Ovary (tissue), 9 donors: Measurements from ENCODE around the gene SLC16A3. TPM values are rescaled to one million over a fixed set of nuclear protein-coding genes. Genes with fewer than 3 reads are reported as not detected.

Source experiments
- DNase-seq, 5 donors: peaks; one replicate each; pipeline ENCODE4 v3.0.0-alpha.2; 2019 to 2020
- H3K27ac ChIP-seq, 2 donors: fragments of 200-600 bp; one replicate each; pipeline versions ENCODE4 v1.5.1 to v1.8.0; 2019 to 2022
- H3K27me3 ChIP-seq: fragments of 200-600 bp; one replicate; pipeline ENCODE4 v1.8.0; 2022
- H3K36me3 ChIP-seq: fragments of 200-600 bp; sonication (generic); one replicate; pipeline ENCODE4 v1.5.1; 2019
- H3K4me1 ChIP-seq: one replicate; pipeline ENCODE4 v1.8.1; 2013; ENCODE audit warnings: mild to moderate bottlenecking, moderate library complexity; ENCODE audit not compliant: insufficient read depth
- H3K4me3 ChIP-seq: fragments of 200-600 bp; sonication (generic); one replicate; pipeline ENCODE4 v1.5.1; 2017
- H3K9me3 ChIP-seq, 2 donors: fragments of 200-600 bp in 1 of 2; sonication (generic) in 1 of 2; one replicate each; pipeline versions ENCODE4 v1.5.1 to v1.8.1; 2013 to 2019; ENCODE audit warnings: mild to moderate bottlenecking in 1 of 2, moderate library complexity in 1 of 2
- CTCF ChIP-seq, 3 donors: fragments of 450-650 bp in 2 of 3; fragments of 200-600 bp in 1 of 3; IDR thresholded peaks; one replicate each; pipeline versions ENCODE4 v1.5.1 to v1.8.0; 2016 to 2022; ENCODE audit warnings: antibody characterized with exemption in 3 of 3, mild to moderate bottlenecking in 1 of 3
- EP300 ChIP-seq: sonication (generic); formaldehyde crosslinking; IDR thresholded peaks from one replicate; pipeline ENCODE4 v1.6.1; 2017; ENCODE audit warnings: antibody characterized with exemption
- POLR2A ChIP-seq: fragments of 450-650 bp; IDR thresholded peaks from one replicate; pipeline ENCODE4 v1.6.1; 2017; ENCODE audit warnings: antibody characterized with exemption, mild to moderate bottlenecking, moderate library complexity
- WGBS, 3 donors: extraction: QIAGEN DNeasy Blood & Tissue Kit in 1 of 3; methylation state at CpG; one replicate each; pipeline versions ENCODE4 v1.1.5 to v1.1.7; 2013 to 2017; 5-methylcytosine and 5-hydroxymethylcytosine counted together
- intact Hi-C, 4 donors: fragments of 100-400 bp; cut with DNase I; formaldehyde crosslinking; loops; one replicate each; pipeline versions ENCODE4 v1.11.0 to v1.15.1; 2022 to 2023
- polyA plus RNA-seq, 2 donors: library from polyadenylated mRNA; stranded (reverse); fragments of 200-250 nt in 1 of 2; fragments of 350-450 nt in 1 of 2; fragmentation: Illumina TruSeq in 1 of 2; extraction: RNeasy Lipid Tissue Mini Kit (QIAGEN cat#74804) in 1 of 2; gene quantifications; one replicate each; pipeline ENCODE4 v1.2.3, GENCODE V29; 2013 to 2014
- total RNA-seq, 7 donors: library from RNA; depleted of rRNA in 2 of 7; stranded (reverse); fragments of >200 nt in 2 of 7; fragmentation: NEBNext Ultra II Directional in 3 of 7; extraction: Animal tissue kit (Norgen Biotek cat#: 25700) in 3 of 7; gene quantifications; one replicate each; pipeline versions ENCODE4 v1.1.0 to v1.2.4, GENCODE V29; 2016 to 2023
- donor health status: DM: no; HTN: no; CAD: no; lungs with moderate emphysema.
- donor health status: DM: no; HTN: no; CAD: no.
- donor health status: Bipolar disorder and iron deficiency.
- donor health status: DM: yes; HTN: yes; CAD: no.
- donor health status: DM: no; HTN: no; CAD: no.
- donor health status: DM: yes; HTN: yes; CAD: no.

The SLC16A3 gene
- total and polyA plus RNA-seq, 9 donors = 3.5 to 23.2 (median 15.8) TPM

GRCh38 chr17:82199496-82199895 is 29.3 kb upstream of the SLC16A3 start:
- WGBS, 3 donors = 89 to 91% (median 90%) methylated on average over 12 of the region's 12 CpGs
- H3K27ac ChIP-seq = no peak overlapping the region
- TF ChIP-seq EP300 (no peak), POLR2A (no peak), CTCF (IDR thresholded peaks at IDR 0.05) (no peak)
- intact Hi-C loops = no loop called here
- H3K9me3 ChIP-seq = no peaks in the 10 kb centered on the region
- no peaks in the 10 kb centered on the region for H3K36me3 ChIP-seq
- H3K27me3 ChIP-seq = no peaks in the 10 kb centered on the region
- no peaks in the 10 kb centered on the region for H3K4me1 ChIP-seq
- no peak overlapping the region for H3K4me3 ChIP-seq
- no peak for DNase-seq

- H3K9me3 ChIP-seq = no peaks in the 10 kb centered on the region
- H3K4me1 ChIP-seq = no peaks in the 10 kb centered on the region
- 91 to 94% (median 91%) methylated on average over 17 of the region's 17 CpGs for WGBS, 3 donors
- intact Hi-C loops = loop anchor here in 1 of 4 donors (5.0 kb wide), 1 partner anchor 122 kb away; no protein-coding TSS in a partner anchor
- TF ChIP-seq POLR2A = no peak
- no peak for TF ChIP-seq EP300
- no peak for TF ChIP-seq CTCF (IDR thresholded peaks at IDR 0.05)
- no peaks in the 10 kb centered on the region for H3K27me3 ChIP-seq
- no peak overlapping the region for H3K4me3 ChIP-seq
- H3K27ac ChIP-seq = no peak overlapping the region
- H3K36me3 ChIP-seq = no peaks in the 10 kb centered on the region
- DNase-seq = no peak
Observed at GRCh38 chr17:82200135-82200534, 28.7 kb upstream of the SLC16A3 start.

- no peaks in the 10 kb centered on the region for H3K27me3 ChIP-seq
- no peak for TF ChIP-seq CTCF (IDR thresholded peaks at IDR 0.05)
- no peak for TF ChIP-seq EP300
- TF ChIP-seq POLR2A = no peak
- 82 to 87% (median 86%) methylated on average over 13 of the region's 13 CpGs for WGBS, 3 donors
- H3K4me3 ChIP-seq = no peak overlapping the region
- H3K36me3 ChIP-seq = no peaks in the 10 kb centered on the region
- intact Hi-C loops = loop anchor here in 1 of 4 donors (5.0 kb wide), 1 partner anchor 121 kb away; no protein-coding TSS in a partner anchor
- H3K9me3 ChIP-seq = no peaks in the 10 kb centered on the region
- H3K27ac ChIP-seq = no peak overlapping the region
- H3K4me1 ChIP-seq = peaks cover 2% of the 10 kb centered on the region
- no peak for DNase-seq
Observed at GRCh38 chr17:82200743-82201497, 27.9 kb upstream of the SLC16A3 start.

GRCh38 chr17:82201498-82201910 is 27.3 kb upstream of the SLC16A3 start:
- no peak overlapping the region for H3K27ac ChIP-seq
- peaks cover 2% of the 10 kb centered on the region for H3K4me1 ChIP-seq
- H3K36me3 ChIP-seq = no peaks in the 10 kb centered on the region
- H3K27me3 ChIP-seq = no peaks in the 10 kb centered on the region
- TF ChIP-seq EP300 (no peak), POLR2A (no peak), CTCF (IDR thresholded peaks at IDR 0.05) (no peak)
- H3K4me3 ChIP-seq = no peak overlapping the region
- no peak for DNase-seq
- H3K9me3 ChIP-seq = no peaks in the 10 kb centered on the region
- intact Hi-C loops = loop anchor here in 1 of 4 donors (5.0 kb wide), 1 partner anchor 121 kb away; no protein-coding TSS in a partner anchor
- 71 to 87% (median 73%) methylated on average over 22 to 23 of the region's 23 CpGs for WGBS, 3 donors
